AG04450 (cell line): Measurements from ENCODE around the gene ACSL5. TPM values are rescaled to one million over a fixed set of nuclear protein-coding genes. Genes with fewer than 3 reads are reported as not detected.

ENCODE experiments used
- CTCF ChIA-PET: fragments of 300-600, 350-600 bp; formaldehyde crosslinking; extraction: SDS; loops from one replicate; lab custom pipeline; 2022; ENCODE audit warnings: antibody characterized with exemption, inconsistent platforms; lab: Charles Lee
- POLR2A ChIA-PET: fragments of 350-600 bp; formaldehyde crosslinking; extraction: SDS; loops from one replicate; lab custom pipeline; 2021; ENCODE audit warnings: antibody characterized with exemption, inconsistent platforms; lab: Yijun Ruan, JAX
- DNase-seq: peaks from one replicate; pipeline ENCODE4 v3.0.0-alpha.2; 2011; ENCODE audit warnings: low read depth, low spot score
- H3K27ac ChIP-seq: one replicate; pipeline ENCODE4 v1.5.1; 2012; ENCODE audit warnings: low read depth, low read length, control low read depth
- H3K27me3 ChIP-seq: one replicate; pipeline ENCODE4 v1.6.0; 2012; ENCODE audit warnings: low read length; ENCODE audit not compliant: control insufficient read depth, insufficient read depth
- H3K4me3 ChIP-seq: 2 replicates; pipeline ENCODE4 v1.5.1; 2011; ENCODE audit warnings: mild to moderate bottlenecking, low read depth, low read length, control low read depth
- H3K9me3 ChIP-seq: 2 replicates; pipeline ENCODE4 v1.5.1; 2012; ENCODE audit warnings: low read length; ENCODE audit not compliant: control insufficient read depth, insufficient read depth
- polyA plus RNA-seq: library from polyadenylated mRNA; depleted of rRNA; stranded (reverse); fragments of >200 nt; gene quantifications from 2 replicates; pipeline ENCODE4 v1.2.3, GENCODE V29; 2011; rRNA removed
- TF ChIP-seq, protein P1 (sequence below): IDR thresholded peaks from 2 replicates; pipeline ENCODE4 v1.5.1; 2011; ENCODE audit warnings: low read depth, low read length, control low read depth, inconsistent platforms

The ACSL5 gene
- polyA plus RNA-seq, 1 experiment: 2.0 TPM

DNA sequence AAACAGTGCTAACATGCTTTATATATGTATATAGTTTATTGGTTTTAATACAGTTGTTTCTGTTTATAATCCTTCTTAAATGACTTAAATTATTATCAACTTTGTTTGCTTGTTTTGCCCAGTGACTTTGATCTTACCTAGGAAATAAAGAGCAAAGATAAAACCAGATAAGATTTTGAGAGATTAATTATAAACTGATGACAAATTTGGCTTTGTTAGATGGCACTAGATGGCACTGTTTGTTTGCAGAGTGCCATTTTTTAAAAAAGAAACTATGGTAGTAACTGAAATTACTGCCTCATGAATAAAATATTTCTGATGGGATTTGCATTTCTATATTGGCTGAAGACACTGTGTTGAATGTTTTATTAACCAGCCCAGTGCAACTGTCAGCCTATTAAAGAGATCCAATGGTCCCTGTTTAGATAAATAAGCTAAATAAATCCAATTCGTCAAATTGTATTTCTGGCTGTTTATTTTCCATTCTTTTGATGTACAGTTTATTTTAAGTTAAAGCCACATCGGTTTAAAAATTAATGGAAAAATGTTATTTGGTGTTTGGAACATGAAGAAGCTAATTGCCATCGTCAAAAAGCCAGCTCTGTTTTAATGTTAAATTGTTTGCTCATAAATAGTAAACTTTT lies 101.8 kb downstream of the ACSL5 start:
- POLR2A ChIA-PET: no interaction called here
- H3K4me3 ChIP-seq: no peak overlapping the region
- CTCF ChIA-PET: interaction anchor here (0.6 to 7.4 kb wide), 30 partner anchors 10 to 1087 kb away, joined by 3 to 120 read pairs (median 4); no protein-coding TSS in a partner anchor
- H3K27ac ChIP-seq: no peak overlapping the region
- TF ChIP-seq, protein P1, sequence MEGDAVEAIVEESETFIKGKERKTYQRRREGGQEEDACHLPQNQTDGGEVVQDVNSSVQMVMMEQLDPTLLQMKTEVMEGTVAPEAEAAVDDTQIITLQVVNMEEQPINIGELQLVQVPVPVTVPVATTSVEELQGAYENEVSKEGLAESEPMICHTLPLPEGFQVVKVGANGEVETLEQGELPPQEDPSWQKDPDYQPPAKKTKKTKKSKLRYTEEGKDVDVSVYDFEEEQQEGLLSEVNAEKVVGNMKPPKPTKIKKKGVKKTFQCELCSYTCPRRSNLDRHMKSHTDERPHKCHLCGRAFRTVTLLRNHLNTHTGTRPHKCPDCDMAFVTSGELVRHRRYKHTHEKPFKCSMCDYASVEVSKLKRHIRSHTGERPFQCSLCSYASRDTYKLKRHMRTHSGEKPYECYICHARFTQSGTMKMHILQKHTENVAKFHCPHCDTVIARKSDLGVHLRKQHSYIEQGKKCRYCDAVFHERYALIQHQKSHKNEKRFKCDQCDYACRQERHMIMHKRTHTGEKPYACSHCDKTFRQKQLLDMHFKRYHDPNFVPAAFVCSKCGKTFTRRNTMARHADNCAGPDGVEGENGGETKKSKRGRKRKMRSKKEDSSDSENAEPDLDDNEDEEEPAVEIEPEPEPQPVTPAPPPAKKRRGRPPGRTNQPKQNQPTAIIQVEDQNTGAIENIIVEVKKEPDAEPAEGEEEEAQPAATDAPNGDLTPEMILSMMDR: peak; percentile 49
- DNase-seq: no peak
- H3K9me3 ChIP-seq: no peaks in the 10 kb centered on the region
- H3K27me3 ChIP-seq: no peaks in the 10 kb centered on the region

Other genes starting within 250 kb of the ACSL5 start
- gene GPAM, start 190.4 kb upstream of the ACSL5 start, polyA plus RNA-seq: 7.2 and 10.6 TPM in 2 replicates
- gene TECTB, start 90.7 kb upstream of the ACSL5 start, polyA plus RNA-seq: not detected in 2 replicates
- gene ZDHHC6, start 72.8 kb downstream of the ACSL5 start, polyA plus RNA-seq: 26.2 and 37.5 TPM in 2 replicates
- 17.1 and 20.4 TPM in 2 replicates for gene VTI1A, start 73.1 kb downstream of the ACSL5 start, polyA plus RNA-seq